Measurements from ENCODE around the gene KMT2D.

Gene KMT2D

GRCh38 chr12:49013428-49013827, 47.2 kb downstream of the KMT2D start:
- DNase-seq: no peak

DNA sequence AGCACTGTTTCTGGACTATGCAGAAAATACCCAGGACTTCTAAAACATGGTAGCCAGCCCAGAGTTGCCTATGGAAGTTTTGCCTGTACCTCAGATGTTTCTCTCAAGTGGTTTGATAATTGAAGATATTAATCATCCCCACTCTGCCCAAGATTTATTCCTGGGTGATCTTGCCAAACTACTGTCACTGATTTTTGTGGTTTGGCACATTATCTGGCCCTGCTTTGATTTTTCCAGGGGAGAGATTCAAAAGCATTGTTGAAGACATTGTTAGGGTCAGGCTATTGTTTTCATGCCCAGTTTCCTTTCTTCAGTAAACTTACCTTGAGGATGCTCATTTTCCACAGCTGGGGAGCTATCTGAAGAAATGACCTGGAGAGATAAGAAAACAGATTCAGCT, 47.9 kb downstream of the KMT2D start:
- DNase-seq: no peak
